H1 (cell line): ENCODE data around the gene MTARC1. TPM values are rescaled to one million over a fixed set of nuclear protein-coding genes. Genes with fewer than 3 reads are reported as not detected.

Source experiments
- CTCF ChIA-PET: fragments of 300-600 bp; sonication (Branson Sonifier 250); formaldehyde crosslinking; loops from one replicate; lab custom pipeline; 2021; ENCODE audit not compliant: partially characterized antibody; lab: Charles Lee
- POLR2A ChIA-PET: fragments of 300-600 bp; sonication (Branson Sonifier 250); formaldehyde crosslinking; loops from one replicate; lab custom pipeline; 2021; ENCODE audit warnings: inconsistent platforms; ENCODE audit not compliant: partially characterized antibody; lab: Charles Lee
- DNase-seq, 2 experiments: peaks; one replicate each; pipeline versions ENCODE4 v3.0.0 to v3.0.0-alpha.2; 2010 to 2022; ENCODE audit warnings: low spot score in 2 of 2, low read depth in 1 of 2, mixed read lengths in 1 of 2
- FAIRE-seq: peaks from 2 replicates; lab custom pipeline; 2011; peaks lifted over from hg19 to GRCh38; lab: Jason Lieb, UNC
- H2AFZ ChIP-seq: 2 replicates; pipeline ENCODE4 v1.8.1; 2012; ENCODE audit warnings: low read length, inconsistent platforms
- H2AK5ac ChIP-seq: 2 replicates; pipeline ENCODE4 v1.6.1; 2013; ENCODE audit warnings: low read depth, low read length
- H2BK120ac ChIP-seq: replicated peaks from 2 replicates; pipeline ENCODE3; 2013; ENCODE audit warnings: low read depth, low read length, inconsistent platforms
- H2BK12ac ChIP-seq: 2 replicates; pipeline ENCODE4 v1.6.1; 2013; ENCODE audit warnings: low read depth, low read length
- H2BK15ac ChIP-seq: 2 replicates; pipeline ENCODE4 v1.6.1; 2013; ENCODE audit warnings: low read length
- H2BK20ac ChIP-seq: 2 replicates; pipeline ENCODE4 v1.6.1; 2013; ENCODE audit warnings: low read length
- H2BK5ac ChIP-seq: 2 replicates; pipeline ENCODE4 v1.6.1; 2013; ENCODE audit warnings: low read depth, low read length
- H3K14ac ChIP-seq: 2 replicates; pipeline ENCODE4 v1.6.1; 2013; ENCODE audit warnings: inconsistent platforms; ENCODE audit not compliant: insufficient read length
- H3K18ac ChIP-seq: 2 replicates; pipeline ENCODE4 v1.6.1; 2013; ENCODE audit warnings: low read length; ENCODE audit errors: extremely low read depth
- H3K23ac ChIP-seq: 2 replicates; pipeline ENCODE4 v1.6.1; 2013; ENCODE audit warnings: inconsistent platforms; ENCODE audit not compliant: insufficient read length
- H3K23me2 ChIP-seq: 2 replicates; pipeline ENCODE4 v1.6.1; 2013; ENCODE audit warnings: low read depth, low read length
- H3K27ac ChIP-seq: 2 replicates; pipeline ENCODE4 v1.6.1; 2011; ENCODE audit warnings: low read depth, low read length, inconsistent platforms
- H3K27me3 ChIP-seq, 4 experiments: replicated peaks in 1 of 4; 1 replicate in 1 of 4; 2 replicates in 3 of 4; pipeline versions ENCODE4 v1.6.1 to v1.8.1; 2011 to 2013; ENCODE audit warnings: low read length in 3 of 4, mild to moderate bottlenecking in 3 of 4, inconsistent platforms in 2 of 4, mixed read lengths in 2 of 4, moderate library complexity in 1 of 4; ENCODE audit not compliant: control insufficient read depth in 3 of 4, insufficient read depth in 3 of 4; ENCODE audit errors: extremely low read depth in 1 of 4
- H3K36me3 ChIP-seq, 4 experiments: 2 replicates each; pipeline versions ENCODE4 v1.6.1 to v1.8.1; 2011 to 2013; ENCODE audit warnings: mild to moderate bottlenecking in 4 of 4, low read length in 3 of 4, moderate library complexity in 2 of 4, control low read depth in 1 of 4, inconsistent platforms in 1 of 4; ENCODE audit not compliant: insufficient read depth in 4 of 4, control insufficient read depth in 2 of 4
- H3K4ac ChIP-seq: replicated peaks from 2 replicates; pipeline ENCODE3; 2013; ENCODE audit warnings: low read length, low read depth, mixed read lengths, inconsistent platforms; ENCODE audit not compliant: insufficient read length
- H3K4me1 ChIP-seq, 4 experiments: replicated peaks in 1 of 4; 1 replicate in 1 of 4; 2 replicates in 3 of 4; pipeline versions ENCODE4 v1.6.1 to v1.8.1; 2011 to 2013; ENCODE audit warnings: low read length in 3 of 4, inconsistent platforms in 2 of 4, mixed read lengths in 1 of 4; ENCODE audit not compliant: insufficient read depth in 4 of 4, control insufficient read depth in 3 of 4
- H3K4me2 ChIP-seq, 2 experiments: 2 replicates each; pipeline versions ENCODE4 v1.6.1 to v1.8.1; 2011 to 2013; ENCODE audit warnings: low read depth in 2 of 2, low read length in 2 of 2, control low read depth in 1 of 2, inconsistent platforms in 1 of 2, mild to moderate bottlenecking in 1 of 2; ENCODE audit not compliant: insufficient read depth in 1 of 2
- H3K4me3 ChIP-seq, 4 experiments: fragments of 200-600, 300-600 bp in 1 of 4; sonication (generic), shearing (Covaris generic), sonication (Bioruptor Twin) in 1 of 4; 2 replicates each; pipeline versions ENCODE4 v1.5.1 to v1.8.1; 2011 to 2016; ENCODE audit warnings: low read length in 4 of 4, low read depth in 3 of 4, control low read depth in 2 of 4, inconsistent platforms in 2 of 4, mild to moderate bottlenecking in 2 of 4, mixed read lengths in 1 of 4, moderate library complexity in 1 of 4; ENCODE audit not compliant: insufficient read depth in 2 of 4; ENCODE audit errors: extremely low read depth in 1 of 4
- H3K56ac ChIP-seq: replicated peaks from 2 replicates; pipeline ENCODE3; 2013; ENCODE audit warnings: low read depth, mild to moderate bottlenecking, mixed read lengths, low read length, inconsistent platforms; ENCODE audit not compliant: insufficient read length
- H3K79me1 ChIP-seq: 2 replicates; pipeline ENCODE4 v1.6.1; 2013; ENCODE audit warnings: low read depth, low read length, control low read depth
- H3K79me2 ChIP-seq, 2 experiments: 2 replicates each; pipeline versions ENCODE4 v1.6.1 to v1.8.1; 2012 to 2013; ENCODE audit warnings: low read length in 2 of 2, mild to moderate bottlenecking in 2 of 2, inconsistent platforms in 1 of 2; ENCODE audit not compliant: insufficient read depth in 2 of 2, control insufficient read depth in 1 of 2
- H3K9ac ChIP-seq, 4 experiments: replicated peaks in 1 of 4; 1 replicate in 1 of 4; 2 replicates in 3 of 4; pipeline versions ENCODE4 v1.6.1 to v1.8.1; 2011 to 2013; ENCODE audit warnings: low read depth in 3 of 4, low read length in 3 of 4, control low read depth in 2 of 4, mild to moderate bottlenecking in 2 of 4, moderate library complexity in 2 of 4, inconsistent platforms in 1 of 4; ENCODE audit errors: extremely low read depth in 1 of 4
- H3K9me3 ChIP-seq, 2 experiments: 2 replicates each; pipeline versions ENCODE4 v1.6.1 to v1.8.1; 2012 to 2013; ENCODE audit warnings: mild to moderate bottlenecking in 2 of 2, moderate library complexity in 2 of 2, control low read depth in 1 of 2, inconsistent platforms in 1 of 2, low read depth in 1 of 2, low read length in 1 of 2, mixed read lengths in 1 of 2; ENCODE audit not compliant: insufficient read depth in 2 of 2
- H4K20me1 ChIP-seq, 2 experiments: replicated peaks in 1 of 2; 2 replicates each; pipeline versions ENCODE3 to v1.8.1; 2011 to 2013; ENCODE audit warnings: inconsistent platforms in 2 of 2, low read length in 2 of 2, mild to moderate bottlenecking in 1 of 2; ENCODE audit not compliant: insufficient read depth in 2 of 2, control insufficient read depth in 1 of 2
- H4K5ac ChIP-seq: 2 replicates; pipeline ENCODE4 v1.6.1; 2013; ENCODE audit warnings: low read length, low read depth, mixed read lengths, inconsistent platforms; ENCODE audit not compliant: insufficient read length
- H4K8ac ChIP-seq: 2 replicates; pipeline ENCODE4 v1.8.0; 2013; ENCODE audit warnings: mild to moderate bottlenecking, moderate library complexity, low read length, inconsistent platforms; ENCODE audit not compliant: insufficient read depth; ENCODE audit errors: extremely low read depth
- H4K91ac ChIP-seq: replicated peaks from 2 replicates; pipeline ENCODE3; 2013; ENCODE audit warnings: low read length, mixed read lengths, inconsistent platforms; ENCODE audit not compliant: insufficient read length
- ZNF274 ChIP-seq: IDR thresholded peaks from 2 replicates; pipeline ENCODE4 v1.7.0; 2012; ENCODE audit warnings: low read length, borderline replicate concordance; ENCODE audit errors: extremely low read depth
- WGBS, 2 experiments: shearing (Covaris generic) in 1 of 2; methylation state at CpG; one replicate each; pipeline versions ENCODE4 v1.1.6 to v1.1.7; 2013 to 2015; ENCODE audit warnings: low lambda C conversion rate in 2 of 2, mixed read lengths in 2 of 2, inconsistent platforms in 1 of 2, low coverage in 1 of 2, missing lambda C conversion rate in 1 of 2; ENCODE audit not compliant: insufficient replicate concordance in 2 of 2, insufficient coverage in 1 of 2, insufficient read length in 1 of 2; ENCODE audit errors: extremely low coverage in 1 of 2, missing lambda C conversion rate in 1 of 2; 5-methylcytosine and 5-hydroxymethylcytosine counted together
- polyA plus RNA-seq, 7 experiments: library from polyadenylated mRNA; depleted of rRNA in 3 of 7; stranded (reverse) in 5 of 7; unstranded in 2 of 7; fragments of >200 nt in 5 of 7; fragments of 200-250 nt in 2 of 7; gene quantifications; 1 replicate in 5 of 7; 2 replicates in 1 of 7; 4 replicates in 1 of 7; pipeline versions ENCODE4 v1.2.1 to v1.2.3, GENCODE V29; 2011 to 2013; ENCODE audit warnings: missing spikeins in 2 of 7, mixed read lengths in 2 of 7
- total RNA-seq: library from RNA; stranded (reverse); fragmentation: NEBNext Ultra II Directional; extraction: Animal tissue kit (Norgen Biotek cat#: 25700); gene quantifications from 2 replicates; pipeline ENCODE4 v1.2.1, GENCODE V29; 2021

MTARC1 gene
- total and polyA plus RNA-seq, 2 of the 8 experiments (the other 6 are each of a cell fraction or from before 2014, with no cell fraction given) = 17.2 to 46.2 TPM

- CTCF ChIA-PET = interaction anchor here (0.9 to 2.5 kb wide), 4 partner anchors 10 to 18 kb away, joined by 3 to 15 read pairs (median 4); no protein-coding TSS in a partner anchor
- Histone ChIP-seq H3K4me3 (no peak overlapping the region), H2AK5ac (no peak overlapping the region; the same call in 1 of the 2 replicates), H3K23me2 (no peaks in the 10 kb centered on the region; the same call in 1 of the 2 replicates), H2BK20ac (no peak overlapping the region), H3K14ac (no peak overlapping the region), H2BK5ac (no peak overlapping the region), H2AFZ (no peak overlapping the region), H4K20me1 (no peaks in the 10 kb centered on the region), H2BK15ac (0 out of 2 replicates have a peak overlapping the region, but pooled peaks have one; percentile 9), H3K79me2 (no peaks in the 10 kb centered on the region), H3K18ac (no peak overlapping the region), H3K79me1 (no peaks in the 10 kb centered on the region), H3K4me2 (no peak overlapping the region; a peak in 1 of 4 replicates), H3K9ac (no peak overlapping the region), H3K4ac (no peak overlapping the region), H2BK120ac (no peak overlapping the region), H3K36me3 (peaks cover 0 to 3% (median 0%) of the 10 kb centered on the region in 4 experiments; a peak in 1 of 8 replicates), H3K23ac (no peak overlapping the region), H4K91ac (no peak overlapping the region), H3K4me1 (peaks cover 0 to 8% (median 3%) of the 10 kb centered on the region in 4 experiments; a peak in 4 of 7 replicates), H3K9me3 (no peaks in the 10 kb centered on the region), H3K56ac (no peak overlapping the region), H4K8ac (no peak overlapping the region), H3K27ac (no peak overlapping the region), H2BK12ac (no peak overlapping the region), H3K27me3 (no peaks in the 10 kb centered on the region), H4K5ac (no peak overlapping the region)
- 83% methylated on average over 1 of the region's 1 CpG; no CpG with 5 or more reads in 1 of the 2 experiments for WGBS, 2 experiments
- FAIRE-seq (peak; percentile 42), DNase-seq (no peak)
- POLR2A ChIA-PET = no interaction called here
- TF ChIP-seq ZNF274 = no peak
These were observed 32.8 kb downstream of the MTARC1 start for GRCh38 chr1:220819467-220820026.
